DMS153 (cell line): Measurements from ENCODE around the gene HIF3A.
"Not testable (repeated sequence)": the region's sequence is repeated elsewhere in the genome, so short reads cannot be mapped to it uniquely, and the experiment has no call there.

ENCODE experiments used
- DNase-seq: peaks from one replicate; lab custom pipeline; 2025; lab: John Stamatoyannopoulos, UW

The HIF3A gene

GRCh38 chr19:46296722-46297461 is at the start of gene HIF3A:
HIF3A (plus strand) TSS chr19:46297042; CDS start chr19:46297077, 35 bp downstream.
- DNase-seq = peak; percentile 55

GRCh38 chr19:46250076-46250735 is 46.6 kb upstream of the HIF3A start:
- DNase-seq = no peak

GRCh38 chr19:46251416-46251815 is 45.4 kb upstream of the HIF3A start:
- peak; percentile 13 for DNase-seq

- DNase-seq = no peak
Measured at GRCh38 chr19:46254776-46255175, 42.1 kb upstream of the HIF3A start.

GRCh38 chr19:46256855-46257254 is 40.0 kb upstream of the HIF3A start:
- DNase-seq = no peak

GRCh38 chr19:46261501-46261900 is 35.3 kb upstream of the HIF3A start:
- not testable (repeated sequence) for DNase-seq

- DNase-seq = peak; percentile 83
Measured at GRCh38 chr19:46262684-46263296, 34.1 kb upstream of the HIF3A start.

- DNase-seq = not testable (repeated sequence)
Measured at GRCh38 chr19:46264801-46265200, 32.0 kb upstream of the HIF3A start.

GRCh38 chr19:46265217-46265828 is 31.5 kb upstream of the HIF3A start:
- peak; percentile 69 for DNase-seq

GRCh38 chr19:46269101-46269500 is 27.7 kb upstream of the HIF3A start:
- DNase-seq = no peak

- DNase-seq = no peak
Measured at GRCh38 chr19:46270521-46271256, 26.2 kb upstream of the HIF3A start.

- DNase-seq = no peak
Measured at GRCh38 chr19:46271481-46272197, 25.2 kb upstream of the HIF3A start.

- not testable (repeated sequence) for DNase-seq
Measured at GRCh38 chr19:46273931-46274330, 22.9 kb upstream of the HIF3A start.

- DNase-seq = no peak
Measured at GRCh38 chr19:46279177-46279576, 17.7 kb upstream of the HIF3A start.

GRCh38 chr19:46283771-46284170 is 13.1 kb upstream of the HIF3A start:
- DNase-seq = no peak

- DNase-seq = no peak
Measured at GRCh38 chr19:46284635-46285034, 12.2 kb upstream of the HIF3A start.

GRCh38 chr19:46287585-46287984 is 9.3 kb upstream of the HIF3A start:
- DNase-seq = no peak

GRCh38 chr19:46288896-46289588 is 7.8 kb upstream of the HIF3A start:
- no peak for DNase-seq

- no peak for DNase-seq
Measured at GRCh38 chr19:46289724-46290619, 6.9 kb upstream of the HIF3A start.

GRCh38 chr19:46291829-46292228 is 5.0 kb upstream of the HIF3A start:
- DNase-seq = no peak
